MCF 10A (cell line): ENCODE results near the gene MCCD1. TPM values are rescaled to one million over a fixed set of nuclear protein-coding genes. Genes with fewer than 3 reads are reported as not detected.
A peak's percentile ranks its signal among the peaks of the same experiment; 100 is the strongest.

ENCODE experiments used
- BruUV-seq: library from RNA; stranded (reverse); fragments of 400-500 nt; replicated peaks from 2 replicates; lab custom pipeline; 2021; lab: Mats Ljungman, UMichigan
- CTCF ChIA-PET: fragments of 300-600 bp; sonication (Branson Sonifier 250); formaldehyde crosslinking; extraction: SDS; loops from one replicate; lab custom pipeline; 2021; ENCODE audit warnings: antibody characterized with exemption, inconsistent platforms; lab: Yijun Ruan, JAX
- POLR2A ChIA-PET: fragments of 300-600, 350-650 bp; sonication (Branson Sonifier 250); formaldehyde crosslinking; extraction: SDS; loops from one replicate; lab custom pipeline; 2020; ENCODE audit warnings: antibody characterized with exemption, inconsistent platforms; lab: Yijun Ruan, JAX
- DNase-seq: peaks from one replicate; pipeline ENCODE4 v3.0.0-alpha.2; 2018; ENCODE audit not compliant: unreplicated experiment
- H3K27ac Mint-ChIP-seq: one replicate; pipeline ENCODE4 v1.8.0; 2022; ENCODE audit warnings: mild to moderate bottlenecking, low read depth, mixed read lengths; ENCODE audit not compliant: unreplicated experiment
- H3K27me3 Mint-ChIP-seq: one replicate; pipeline ENCODE4 v1.8.0; 2022; ENCODE audit warnings: mixed read lengths; ENCODE audit not compliant: insufficient read depth, unreplicated experiment
- H3K36me3 Mint-ChIP-seq: one replicate; pipeline ENCODE4 v1.8.0; 2022; ENCODE audit warnings: mild to moderate bottlenecking, moderate library complexity, mixed read lengths; ENCODE audit not compliant: insufficient read depth, unreplicated experiment
- H3K4me1 Mint-ChIP-seq: one replicate; pipeline ENCODE4 v1.8.0; 2022; ENCODE audit warnings: mixed read lengths; ENCODE audit not compliant: insufficient read depth, unreplicated experiment
- H3K4me3 Mint-ChIP-seq: one replicate; pipeline ENCODE4 v1.8.0; 2022; ENCODE audit warnings: mild to moderate bottlenecking, moderate library complexity, mixed read lengths; ENCODE audit not compliant: unreplicated experiment
- H3K9me3 Mint-ChIP-seq: one replicate; pipeline ENCODE4 v1.8.0; 2022; ENCODE audit warnings: mixed read lengths; ENCODE audit not compliant: unreplicated experiment
- intact Hi-C: fragments of 100-400 bp; cut with micrococcal nuclease; formaldehyde crosslinking; loops from 2 replicates; pipeline ENCODE4 v1.14.1; 2022
- total RNA-seq: library from RNA; stranded (reverse); gene quantifications from 2 replicates; pipeline ENCODE4 v1.2.3, GENCODE V29; 2022
- TF ChIP-seq, protein P1 (sequence below): fragments of 200-600 bp; IDR thresholded peaks from one replicate; pipeline ENCODE4 v1.8.0; 2022; ENCODE audit warnings: antibody characterized with exemption, mild to moderate bottlenecking; ENCODE audit not compliant: unreplicated experiment

MCCD1 gene
- total RNA-seq, 1 experiment from 2014 or later, result not detected

DNA sequence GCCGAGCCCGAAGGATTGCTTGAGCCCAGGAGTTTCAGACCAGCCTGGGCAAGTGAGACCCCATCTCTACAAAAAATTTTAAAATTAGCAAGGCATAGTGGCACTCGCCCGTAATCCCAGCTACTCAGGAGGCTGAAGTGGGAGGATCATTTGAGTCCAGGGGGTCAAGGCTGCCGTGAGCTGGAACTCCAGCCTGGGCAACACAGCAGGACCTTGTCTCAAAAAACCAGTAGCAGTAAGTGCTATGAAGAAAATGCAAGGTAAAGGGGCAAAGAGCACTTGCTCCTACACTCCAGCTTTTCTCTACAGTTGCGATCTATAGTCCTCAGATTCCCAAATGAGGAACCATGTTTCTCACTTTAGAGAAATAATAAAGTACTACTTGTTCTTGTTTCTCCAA, 14.9 kb downstream of the MCCD1 start:
- Mint-ChIP-seq H3K4me1 (peaks cover 36% of the 10 kb centered on the region), H3K4me3 (no peak overlapping the region), H3K9me3 (no peaks in the 10 kb centered on the region), H3K27ac (no peak overlapping the region), H3K27me3 (no peaks in the 10 kb centered on the region), H3K36me3 (peaks cover 30% of the 10 kb centered on the region)
- CTCF ChIA-PET, result interaction anchor here (0.6 to 7.6 kb wide), 5 partner anchors 46 to 119 kb away, joined by 3 to 160 read pairs (median 5); no protein-coding TSS in a partner anchor
- no TSS peak for BruUV-seq
- no peak for DNase-seq
- TF ChIP-seq, protein P1, sequence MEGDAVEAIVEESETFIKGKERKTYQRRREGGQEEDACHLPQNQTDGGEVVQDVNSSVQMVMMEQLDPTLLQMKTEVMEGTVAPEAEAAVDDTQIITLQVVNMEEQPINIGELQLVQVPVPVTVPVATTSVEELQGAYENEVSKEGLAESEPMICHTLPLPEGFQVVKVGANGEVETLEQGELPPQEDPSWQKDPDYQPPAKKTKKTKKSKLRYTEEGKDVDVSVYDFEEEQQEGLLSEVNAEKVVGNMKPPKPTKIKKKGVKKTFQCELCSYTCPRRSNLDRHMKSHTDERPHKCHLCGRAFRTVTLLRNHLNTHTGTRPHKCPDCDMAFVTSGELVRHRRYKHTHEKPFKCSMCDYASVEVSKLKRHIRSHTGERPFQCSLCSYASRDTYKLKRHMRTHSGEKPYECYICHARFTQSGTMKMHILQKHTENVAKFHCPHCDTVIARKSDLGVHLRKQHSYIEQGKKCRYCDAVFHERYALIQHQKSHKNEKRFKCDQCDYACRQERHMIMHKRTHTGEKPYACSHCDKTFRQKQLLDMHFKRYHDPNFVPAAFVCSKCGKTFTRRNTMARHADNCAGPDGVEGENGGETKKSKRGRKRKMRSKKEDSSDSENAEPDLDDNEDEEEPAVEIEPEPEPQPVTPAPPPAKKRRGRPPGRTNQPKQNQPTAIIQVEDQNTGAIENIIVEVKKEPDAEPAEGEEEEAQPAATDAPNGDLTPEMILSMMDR, result no peak
- POLR2A ChIA-PET, result interaction anchor here (1.2 to 6.8 kb wide), 8 partner anchors 12 to 117 kb away, joined by 3 to 173 read pairs (median 20); partner anchors contain the start of genes APOM, BAG6, C6orf47 and MICB
- intact Hi-C loops, result loop anchor here (2.0 to 10.0 kb wide), 2 partner anchors 145 to 231 kb away; partner anchors contain the start of gene VWA7

DNA sequence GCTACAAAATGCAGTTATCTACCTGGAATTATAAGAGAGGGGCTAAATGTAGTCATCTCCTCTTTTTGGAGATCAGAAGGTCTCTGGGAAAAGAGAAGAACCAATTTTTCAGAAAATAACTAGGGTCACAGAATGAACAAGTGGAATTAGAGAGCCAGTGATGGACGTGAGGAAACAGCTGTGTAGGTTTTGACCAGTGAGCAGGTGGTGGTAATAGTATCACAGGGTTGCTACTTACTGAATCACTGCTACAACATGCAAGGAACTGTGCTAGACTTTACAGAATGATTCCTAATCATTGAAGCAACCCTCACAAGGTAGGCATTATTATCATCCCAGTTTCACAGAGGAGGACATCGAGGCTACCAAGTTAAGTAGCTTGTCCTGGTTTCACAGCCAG, 15.9 kb downstream of the MCCD1 start:
- CTCF ChIA-PET, result interaction anchor here (0.6 to 7.6 kb wide), 5 partner anchors 48 to 406 kb away, joined by 3 to 160 read pairs (median 3); partner anchors contain the start of gene MICB

DNA sequence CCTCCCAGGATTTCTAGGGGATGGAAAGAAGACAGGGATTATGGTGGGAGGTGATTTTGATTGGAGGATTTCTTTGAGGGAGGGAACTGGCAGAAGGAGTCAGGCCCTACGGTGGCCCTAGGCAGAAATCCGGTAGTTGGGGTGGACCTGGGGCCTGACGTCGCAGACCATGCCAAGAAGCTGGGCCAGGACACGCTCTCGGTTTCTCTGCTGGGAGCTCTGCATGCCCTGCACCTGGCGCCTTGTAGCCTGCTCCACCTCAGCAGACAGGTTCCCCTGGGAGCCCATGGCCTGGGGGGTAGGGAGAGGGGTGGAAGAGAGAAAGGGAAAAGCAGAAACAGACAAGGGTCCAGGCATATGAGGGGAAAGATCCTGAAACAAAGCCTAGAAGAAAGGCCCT, 16.5 kb downstream of the MCCD1 start:
- intact Hi-C loops, result loop anchor here (5.0 to 10.0 kb wide), 2 partner anchors 37 to 230 kb away; partner anchors contain the start of genes LTB and VWA7
- peak overlapping the region; percentile 20 for H3K27ac Mint-ChIP-seq
- H3K36me3 Mint-ChIP-seq, result peaks cover 28% of the 10 kb centered on the region
- peak overlapping the region; percentile 75 for H3K4me3 Mint-ChIP-seq
- peaks cover 19% of the 10 kb centered on the region for H3K4me1 Mint-ChIP-seq
- no peaks in the 10 kb centered on the region for H3K9me3 Mint-ChIP-seq
- BruUV-seq, result no TSS peak
- TF ChIP-seq, protein P1, result no peak
- ChIA-PET POLR2A (interaction anchor here (1.0 to 3.1 kb wide), 2 partner anchors 39 to 116 kb away, joined by 3 to 12 read pairs; partner anchors contain the start of gene C6orf47), CTCF (interaction anchor here (0.6 to 7.6 kb wide), 4 partner anchors 48 to 406 kb away, joined by 3 to 160 read pairs (median 6); partner anchors contain the start of gene MICB)
- no peak for DNase-seq
- H3K27me3 Mint-ChIP-seq, result no peaks in the 10 kb centered on the region

More for the DNA sequence above, 15.9 kb downstream of the MCCD1 start:
- Mint-ChIP-seq H3K9me3 (no peaks in the 10 kb centered on the region), H3K4me3 (no peak overlapping the region), H3K4me1 (peaks cover 25% of the 10 kb centered on the region), H3K27me3 (no peaks in the 10 kb centered on the region), H3K27ac (no peak overlapping the region), H3K36me3 (peaks cover 28% of the 10 kb centered on the region)
- TF ChIP-seq, protein P1, result no peak
- DNase-seq, result no peak
- no TSS peak for BruUV-seq
- POLR2A ChIA-PET, result interaction anchor here (0.7 to 3.1 kb wide), 4 partner anchors 40 to 117 kb away, joined by 3 to 12 read pairs (median 3); partner anchors contain the start of gene C6orf47
- intact Hi-C loops, result loop anchor here (5.0 to 10.0 kb wide), 2 partner anchors 38 to 230 kb away; partner anchors contain the start of genes LTB and VWA7

DNA sequence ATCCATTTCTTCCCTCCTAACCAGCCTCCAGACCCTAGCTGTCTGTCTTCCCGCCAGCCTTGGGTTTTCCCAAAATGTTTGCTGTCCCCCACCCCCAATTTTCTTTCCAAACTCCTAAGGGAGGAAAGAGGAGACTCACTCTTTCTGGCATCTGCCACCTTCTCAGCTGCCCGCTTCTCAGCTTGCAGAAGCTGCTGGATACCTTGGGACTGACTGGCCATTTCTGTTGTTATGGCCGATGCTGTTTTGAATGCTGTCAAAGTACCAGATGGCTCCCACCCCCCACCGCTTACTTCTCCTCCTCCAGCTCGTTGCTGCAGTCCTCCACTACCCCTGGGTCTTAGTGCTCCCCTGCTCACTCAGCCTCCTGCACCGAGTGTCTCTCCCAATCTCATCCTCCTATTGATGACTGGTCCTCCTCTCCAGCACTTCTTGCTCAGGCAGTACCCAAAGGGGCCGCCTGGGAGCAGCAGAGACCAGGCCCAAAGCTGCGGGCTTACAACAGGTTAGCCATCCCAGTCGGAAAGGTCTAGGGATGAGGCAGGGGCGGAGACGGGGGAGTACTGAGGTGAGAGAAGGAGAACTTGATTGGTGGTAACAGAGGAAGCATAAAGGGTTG, 17.7 kb downstream of the MCCD1 start, which contains the start of gene ATP6V1G2:
Gene ATP6V1G2 (minus strand): TSS at position 270 of the 619 bp plus-strand sequence. CDS start 49 bp downstream, at position 221.
- peak; percentile 94 for DNase-seq
- no TSS peak for BruUV-seq
- intact Hi-C loops, result loop anchor here (1.0 to 10.0 kb wide), 5 partner anchors 36 to 228 kb away; partner anchors contain the start of genes BAG6, LTB and VWA7
- H3K36me3 Mint-ChIP-seq, result peaks cover 29% of the 10 kb centered on the region
- peak within 1 kb of the TSS; percentile 57 for H3K27ac Mint-ChIP-seq
- H3K27me3 Mint-ChIP-seq, result no peaks in the 10 kb centered on the region
- TF ChIP-seq, protein P1, result peak; percentile 97
- H3K4me3 Mint-ChIP-seq, result peak within 1 kb of the TSS; percentile 75
- no peaks in the 10 kb centered on the region for H3K9me3 Mint-ChIP-seq
- ChIA-PET POLR2A (interaction anchor here (0.6 to 3.1 kb wide), 16 partner anchors 10 to 1307 kb away, joined by 3 to 18 read pairs (median 4); partner anchors contain the start of genes BAG6, C6orf47 and HSPA1B), CTCF (interaction anchor here (0.5 to 7.6 kb wide), 19 partner anchors 11 to 270 kb away, joined by 3 to 160 read pairs (median 3); partner anchors contain the start of gene MICB)
- H3K4me1 Mint-ChIP-seq, result peaks cover 18% of the 10 kb centered on the region
